Heart left ventricle (tissue), 16 donors: ENCODE data around the gene RAB43. TPM values are rescaled to one million over a fixed set of nuclear protein-coding genes. Genes with fewer than 3 reads are reported as not detected.
"Not testable (repeated sequence)": the region's sequence is repeated elsewhere in the genome, so short reads cannot be mapped to it uniquely, and the experiment has no call there.

Experiments used
- ATAC-seq, 4 donors: fragments of 200-7000 bp; cut with Tn5 transposase; one replicate each; pipeline ENCODE4 v1.9.1; 2020 to 2022; ENCODE audit warnings: moderate library complexity in 4 of 4, mild to moderate bottlenecking in 3 of 4, moderate number of reproducible peaks in 1 of 4
- DNase-seq, 5 donors: peaks; one replicate each; pipeline ENCODE4 v3.0.0-alpha.2; 2020
- H3K27ac ChIP-seq, 12 donors: fragments of 200-600 bp; sonication (generic) in 4 of 12; one replicate each; pipeline versions ENCODE4 v1.5.0 to v1.8.0; 2016 to 2022; ENCODE audit warnings: mild to moderate bottlenecking in 2 of 12
- H3K27me3 ChIP-seq, 9 donors: fragments of 200-600 bp; sonication (generic) in 2 of 9; one replicate each; pipeline versions ENCODE4 v1.5.1 to v1.8.0; 2016 to 2022; ENCODE audit warnings: mild to moderate bottlenecking in 3 of 9
- H3K36me3 ChIP-seq, 9 donors: fragments of 200-600 bp; sonication (generic) in 2 of 9; one replicate each; pipeline versions ENCODE4 v1.5.0 to v1.8.0; 2018 to 2022; ENCODE audit warnings: mild to moderate bottlenecking in 2 of 9
- H3K4me1 ChIP-seq, 12 donors: fragments of 200-600 bp; sonication (generic) in 4 of 12; one replicate each; pipeline versions ENCODE4 v1.5.0 to v1.8.0; 2016 to 2022; ENCODE audit warnings: mild to moderate bottlenecking in 3 of 12
- H3K4me3 ChIP-seq, 12 donors: fragments of 200-600 bp; sonication (generic) in 4 of 12; one replicate each; pipeline versions ENCODE4 v1.5.0 to v1.8.0; 2017 to 2022; ENCODE audit warnings: mild to moderate bottlenecking in 9 of 12, moderate library complexity in 4 of 12
- H3K9me3 ChIP-seq, 12 donors: fragments of 200-600 bp; sonication (generic) in 4 of 12; one replicate each; pipeline versions ENCODE4 v1.5.0 to v1.8.0; 2016 to 2022; ENCODE audit warnings: mild to moderate bottlenecking in 1 of 12
- CTCF ChIP-seq, 12 donors: fragments of 200-600 bp; sonication (generic) in 4 of 12; IDR thresholded peaks; one replicate each; pipeline versions ENCODE4 v1.5.0 to v1.8.0; 2018 to 2022; ENCODE audit warnings: antibody characterized with exemption in 12 of 12, mild to moderate bottlenecking in 5 of 12
- POLR2A ChIP-seq, 2 donors: fragments of 450-650 bp; IDR thresholded peaks; one replicate each; pipeline ENCODE4 v1.6.1; 2017; ENCODE audit warnings: antibody characterized with exemption in 2 of 2, mild to moderate bottlenecking in 2 of 2, moderate library complexity in 2 of 2
- WGBS, 4 donors: extraction: QIAGEN DNeasy Blood & Tissue Kit in 2 of 4; methylation state at CpG; one replicate each; pipeline versions ENCODE4 v1.1.5 to v1.1.7; 2013 to 2018; 5-methylcytosine and 5-hydroxymethylcytosine counted together
- intact Hi-C, 10 donors: fragments of 100-400 bp; cut with DNase I; formaldehyde crosslinking; loops; one replicate each; pipeline versions ENCODE4 v1.11.1 to v1.14.2; 2022
- polyA plus RNA-seq, 2 donors: library from polyadenylated mRNA; stranded (reverse); fragments of 200-250 nt; gene quantifications; one replicate each; pipeline ENCODE4 v1.2.3, GENCODE V29; 2013
- total RNA-seq, 9 donors: library from RNA; depleted of rRNA in 2 of 9; stranded (reverse); fragments of >200 nt in 2 of 9; fragmentation: NEBNext Ultra II Directional in 3 of 9; extraction: Animal tissue kit (Norgen Biotek cat#: 25700) in 3 of 9; gene quantifications; one replicate each; pipeline versions ENCODE4 v1.1.0 to v1.2.4, GENCODE V29; 2016 to 2023
- donor health status: ischemic (EF 13 %, LVEDD 7.1; RV severe dilation, severe dysfunction).
- donor health status: healthy with polysubstance abuse.
- donor health status: DM: no; HTN: yes; CAD: no.
- donor health status: DM: no; HTN: no; CAD: no.
- donor health status: ischemic (EF 25% LVEDD 6.9; RV normal size, moderate dysfunction).
- donor health status: ischemic (EF 25% LVEDD 5.7; RV mildly dilated, moderate dysfunction).
- donor health status: healthy.
- donor health status: DM: yes; HTN: yes; CAD: no.
- donor health status: ischemic (EF 35%, LVEDD 5.7; RV mildly dilated, moderate dysfunction).
- donor health status: nonischemic (EF 11% LVEDD 7.7; RV severe dilation, severe dysfunction).
- donor health status: DM: yes; HTN: yes; CAD: no.
- donor health status: PGD.
- donor health status: ischemic (EF 29% LVEDD 5.4; RV normal size, mild dysfunction).
- donor health status: nonischemic (EF 23%, LVEDD 6.1; RV moderate dilation, normal function).

RAB43 gene
- total and polyA plus RNA-seq, 11 donors = 1.3 to 10.3 (median 3.3) TPM

GRCh38 chr3:129144786-129145185 is 23.2 kb upstream of the RAB43 start:
- no peak for ATAC-seq
- H3K27ac ChIP-seq = no peak overlapping the region
- no peaks in the 10 kb centered on the region for H3K27me3 ChIP-seq
- no peak for TF ChIP-seq POLR2A (IDR thresholded peaks at IDR 0.05)
- no peak for TF ChIP-seq CTCF (IDR thresholded peaks at IDR 0.05)
- H3K9me3 ChIP-seq = no peaks in the 10 kb centered on the region
- H3K36me3 ChIP-seq = peaks cover 0 to 95% (median 93%) of the 10 kb centered on the region in 9 donors
- intact Hi-C loops = no loop called here
- H3K4me1 ChIP-seq = no peaks in the 10 kb centered on the region
- H3K4me3 ChIP-seq = no peak overlapping the region
- DNase-seq = no peak

GRCh38 chr3:129141011-129141410 is 19.4 kb upstream of the RAB43 start:
- ATAC-seq, H3K27me3 ChIP-seq, H3K27ac ChIP-seq, H3K4me3 ChIP-seq, H3K9me3 ChIP-seq, intact Hi-C loops, DNase-seq, H3K4me1 ChIP-seq: not testable (repeated sequence)
- peaks cover 0 to 98% (median 95%) of the 10 kb centered on the region in 9 donors for H3K36me3 ChIP-seq
- 95 to 96% (median 95%) methylated on average over 5 of the region's 5 CpGs for WGBS, 4 donors

GRCh38 chr3:129139911-129140310 is 18.3 kb upstream of the RAB43 start:
- WGBS, 4 donors = 45 to 54% (median 48%) methylated on average over 1 of the region's 1 CpG
- DNase-seq = no peak
- Histone ChIP-seq H3K9me3 (no peaks in the 10 kb centered on the region), H3K4me3 (no peak overlapping the region), H3K27me3 (no peaks in the 10 kb centered on the region), H3K36me3 (peaks cover 0 to 98% (median 97%) of the 10 kb centered on the region in 9 donors), H3K27ac (no peak overlapping the region), H3K4me1 (no peaks in the 10 kb centered on the region)
- TF ChIP-seq CTCF (IDR thresholded peaks at IDR 0.05) (no peak), POLR2A (IDR thresholded peaks at IDR 0.05) (no peak)
- no peak for ATAC-seq
- intact Hi-C loops = no loop called here

GRCh38 chr3:129136275-129136674 is 14.7 kb upstream of the RAB43 start:
- 93 to 97% (median 95%) methylated on average over 10 of the region's 10 CpGs for WGBS, 4 donors
- H3K4me1 ChIP-seq, ATAC-seq, DNase-seq, H3K9me3 ChIP-seq, H3K27ac ChIP-seq, H3K27me3 ChIP-seq, intact Hi-C loops, H3K4me3 ChIP-seq: not testable (repeated sequence)
- peaks cover 0 to 100% (median 97%) of the 10 kb centered on the region in 9 donors for H3K36me3 ChIP-seq

- TF ChIP-seq POLR2A (IDR thresholded peaks at IDR 0.05) (no peak), CTCF (IDR thresholded peaks at IDR 0.05) (peak in 1 of 12 donors; percentile 9)
- no peaks in the 10 kb centered on the region for H3K27me3 ChIP-seq
- DNase-seq (no peak), ATAC-seq (peak; percentile 25 to 66 (median 28))
- H3K9me3 ChIP-seq = no peaks in the 10 kb centered on the region
- H3K27ac ChIP-seq = no peak overlapping the region
- 72 to 82% (median 75%) methylated on average over 5 of the region's 5 CpGs for WGBS, 4 donors
- peaks cover 0 to 6% (median 0%) of the 10 kb centered on the region in 12 donors for H3K4me1 ChIP-seq
- peaks cover 0 to 100% (median 94%) of the 10 kb centered on the region in 9 donors for H3K36me3 ChIP-seq
- intact Hi-C loops = no loop called here
- no peak overlapping the region for H3K4me3 ChIP-seq
Observed at GRCh38 chr3:129132097-129132866, 10.7 kb upstream of the RAB43 start.
